ENCODE measurements around the gene CAB39L.

GRCh38 chr13:49404703-49405020, 39.2 kb downstream of the CAB39L start:
- TF ChIP-seq POLR2A (IDR thresholded peaks at IDR 0.05) (no peak), CTCF (IDR thresholded peaks at IDR 0.05 in 4 of 5, conservative IDR thresholded peaks at IDR 0.05 in 1 of 5) (no peak)
